Iris pigment epithelial cell (primary cell): ENCODE data around the gene PRF1.
"Not testable (repeated sequence)": the region's sequence is repeated elsewhere in the genome, so short reads cannot be mapped to it uniquely, and the experiment has no call there.

Experiments used
- DNase-seq: peaks from one replicate; pipeline ENCODE4 v3.0.0-alpha.2; 2011; ENCODE audit warnings: low read depth

The PRF1 gene

DNA sequence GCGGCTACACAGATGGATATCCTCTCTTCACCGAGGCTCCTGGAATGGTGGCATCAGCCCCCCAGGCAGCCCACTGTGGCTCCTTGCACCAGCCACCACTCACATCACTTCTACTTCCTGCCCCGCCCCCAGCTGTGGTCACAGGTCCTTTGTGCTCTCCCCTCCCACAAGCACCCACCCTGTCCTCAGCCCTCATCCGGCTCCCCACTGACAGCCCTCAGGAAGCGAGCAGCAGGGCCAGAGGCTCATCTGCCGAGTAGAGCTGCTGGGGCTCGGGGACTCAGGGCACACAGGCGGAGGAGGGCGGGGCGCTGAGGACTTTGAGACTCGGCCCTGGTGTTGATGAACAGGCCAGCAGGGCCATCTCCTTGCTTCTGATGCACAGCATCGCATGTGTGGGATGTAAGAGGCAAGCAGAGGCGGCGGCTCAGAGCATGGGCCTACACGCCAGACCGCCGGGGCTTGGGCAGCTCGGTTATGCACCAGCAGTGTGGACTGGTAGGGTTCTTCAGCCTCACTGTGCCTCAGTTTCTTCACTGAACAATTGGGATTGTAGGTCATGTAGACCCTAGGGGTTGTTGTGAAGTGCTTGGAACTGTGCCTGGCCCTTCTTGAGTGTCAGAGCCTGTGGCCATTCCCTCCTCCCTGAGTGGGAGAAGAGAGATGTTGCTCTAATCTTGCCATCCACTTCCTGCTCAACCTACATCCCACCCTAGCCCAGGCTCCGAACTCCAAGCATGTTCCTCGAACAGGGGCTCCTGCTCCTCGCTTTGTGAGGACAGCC is at the start of gene PRF1:
TSS of gene PRF1 (minus strand) at position 77 of the 784 bp plus-strand sequence. CDS start 1,839 bp downstream, outside the sequence.
- DNase-seq: no peak

GRCh38 chr10:70651661-70652060 is 49.1 kb upstream of the PRF1 start:
- no peak for DNase-seq

- no peak for DNase-seq
Observed at GRCh38 chr10:70650718-70651117, 48.2 kb upstream of the PRF1 start.

GRCh38 chr10:70650104-70650503 is 47.6 kb upstream of the PRF1 start:
- no peak for DNase-seq

- peak; percentile 83 for DNase-seq
Observed at GRCh38 chr10:70649526-70649925, 47.0 kb upstream of the PRF1 start.

- no peak for DNase-seq
Observed at GRCh38 chr10:70648427-70648826, 45.9 kb upstream of the PRF1 start.

GRCh38 chr10:70647086-70647485 is 44.5 kb upstream of the PRF1 start:
- DNase-seq: no peak

- DNase-seq: not testable (repeated sequence)
Observed at GRCh38 chr10:70644959-70645358, 42.4 kb upstream of the PRF1 start.

DNA sequence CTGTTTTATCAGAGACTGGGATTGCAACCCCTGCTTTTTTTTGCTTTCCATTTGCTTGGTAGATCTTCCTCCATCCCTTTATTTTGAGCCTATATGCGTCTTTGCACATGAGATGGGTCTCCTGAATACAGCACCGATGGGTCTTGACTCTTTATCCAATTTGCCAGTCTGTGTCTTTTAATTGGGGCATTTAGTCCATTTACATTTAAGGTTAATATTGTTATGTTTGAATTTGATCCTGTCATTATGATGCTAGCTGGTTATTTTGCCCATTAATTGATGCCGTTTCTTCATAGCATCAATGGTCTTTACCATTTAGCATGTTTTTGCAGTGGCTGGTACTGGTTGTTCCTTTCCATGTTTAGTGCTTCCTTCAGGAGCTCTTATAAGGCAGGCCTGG is 40.7 kb upstream of the PRF1 start:
- not testable (repeated sequence) for DNase-seq

DNA sequence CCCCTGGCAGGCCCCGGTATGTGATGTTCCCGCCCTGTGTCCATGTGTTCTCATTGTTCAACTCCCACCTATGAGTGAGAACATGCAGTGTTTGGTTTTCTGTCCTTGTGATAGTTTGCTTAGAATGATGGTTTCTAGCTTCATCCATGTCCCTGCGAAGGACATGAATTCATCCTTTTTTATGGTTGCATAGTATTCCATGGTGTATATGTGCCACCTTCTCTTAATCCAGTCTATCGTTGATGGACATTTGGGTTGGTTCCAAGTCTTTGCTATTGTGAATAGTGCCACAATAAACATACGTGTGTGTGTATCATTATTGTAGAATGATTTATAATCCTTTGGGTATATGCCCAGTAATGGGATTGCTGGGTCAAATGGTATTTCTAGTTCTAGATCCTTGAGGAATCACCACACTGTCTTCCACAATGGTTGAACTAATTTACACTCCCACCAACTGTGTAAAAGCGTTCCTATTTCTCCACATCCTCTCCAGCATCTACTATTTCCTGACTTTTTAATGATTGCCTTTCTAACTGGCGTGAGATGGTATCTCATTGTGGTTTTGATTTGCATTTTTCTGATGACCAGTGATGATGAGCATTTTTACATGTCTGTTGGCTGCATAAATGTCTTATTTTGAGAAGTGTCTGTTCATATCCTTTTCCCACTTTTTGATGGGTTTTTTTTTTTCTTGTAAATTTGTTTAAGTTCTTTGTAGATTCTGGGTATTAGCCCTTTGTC is 37.3 kb upstream of the PRF1 start:
- not testable (repeated sequence) for DNase-seq

DNA sequence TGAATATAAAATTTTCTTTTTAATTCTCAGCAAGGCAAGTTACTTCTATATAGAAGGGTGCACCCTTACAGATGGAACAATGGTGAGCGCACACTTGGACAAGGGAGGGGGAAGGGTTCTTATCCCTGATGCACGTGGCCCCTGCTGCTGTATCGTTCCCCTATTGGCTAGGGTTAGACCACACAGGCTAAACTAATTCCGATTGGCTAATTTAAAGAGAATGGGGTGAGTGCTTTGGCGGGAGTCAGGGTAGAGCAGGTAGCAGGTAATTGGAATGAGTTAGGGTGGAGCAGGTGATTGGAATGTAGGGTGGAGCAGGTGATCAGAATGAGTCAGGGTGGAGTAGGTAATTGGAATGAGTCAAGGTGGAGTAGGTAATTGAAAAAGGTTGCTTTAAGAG is 32.0 kb upstream of the PRF1 start:
- not testable (repeated sequence) for DNase-seq

GRCh38 chr10:70634011-70634410 is 31.5 kb upstream of the PRF1 start:
- no peak for DNase-seq

GRCh38 chr10:70631735-70632134 is 29.2 kb upstream of the PRF1 start:
- not testable (repeated sequence) for DNase-seq

GRCh38 chr10:70629338-70629737 is 26.8 kb upstream of the PRF1 start:
- no peak for DNase-seq

GRCh38 chr10:70626056-70626455 is 23.5 kb upstream of the PRF1 start:
- DNase-seq: no peak

- no peak for DNase-seq
Observed at GRCh38 chr10:70622981-70623844, 20.7 kb upstream of the PRF1 start.

GRCh38 chr10:70622541-70622940 is 20.0 kb upstream of the PRF1 start:
- DNase-seq: no peak

DNA sequence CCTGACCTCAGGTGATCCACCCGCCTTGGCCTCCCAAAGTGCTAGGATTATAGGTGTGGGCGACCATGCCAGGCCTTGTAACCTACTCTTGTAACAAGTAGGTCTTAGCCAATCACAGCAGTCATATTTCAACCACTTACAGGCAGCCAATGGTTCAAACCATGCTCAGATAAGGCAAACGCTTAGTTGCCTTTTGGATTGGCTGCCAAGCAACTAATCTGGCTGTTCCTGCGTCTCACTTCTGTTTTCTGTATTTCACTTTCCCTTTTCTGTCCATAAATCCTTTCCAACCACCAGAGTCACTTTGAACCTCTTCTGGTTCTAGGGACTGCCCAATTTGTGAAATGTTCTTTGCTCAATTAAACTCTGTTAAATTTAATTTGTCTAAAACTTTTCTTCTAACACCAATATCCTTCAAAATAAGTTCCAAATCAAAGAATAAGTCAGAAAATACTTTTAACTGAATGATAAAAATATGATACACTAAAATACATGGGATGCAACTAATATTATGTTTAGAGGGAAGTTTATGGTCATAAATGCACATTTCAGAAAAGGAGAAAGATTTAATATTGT is 19.1 kb upstream of the PRF1 start:
- DNase-seq: no peak

DNA sequence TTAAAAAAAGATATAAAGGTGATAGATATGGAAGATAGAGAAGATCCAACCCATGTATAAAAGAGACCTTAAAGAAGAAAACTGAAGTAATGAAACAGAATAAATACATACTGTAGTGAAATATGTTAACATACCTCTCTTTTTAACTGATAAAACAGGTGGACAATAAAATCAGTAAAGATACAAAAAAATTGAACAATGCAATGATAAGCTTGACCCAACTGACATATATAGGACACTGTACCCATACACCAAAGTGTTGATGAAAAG is 17.4 kb upstream of the PRF1 start:
- DNase-seq: no peak

DNA sequence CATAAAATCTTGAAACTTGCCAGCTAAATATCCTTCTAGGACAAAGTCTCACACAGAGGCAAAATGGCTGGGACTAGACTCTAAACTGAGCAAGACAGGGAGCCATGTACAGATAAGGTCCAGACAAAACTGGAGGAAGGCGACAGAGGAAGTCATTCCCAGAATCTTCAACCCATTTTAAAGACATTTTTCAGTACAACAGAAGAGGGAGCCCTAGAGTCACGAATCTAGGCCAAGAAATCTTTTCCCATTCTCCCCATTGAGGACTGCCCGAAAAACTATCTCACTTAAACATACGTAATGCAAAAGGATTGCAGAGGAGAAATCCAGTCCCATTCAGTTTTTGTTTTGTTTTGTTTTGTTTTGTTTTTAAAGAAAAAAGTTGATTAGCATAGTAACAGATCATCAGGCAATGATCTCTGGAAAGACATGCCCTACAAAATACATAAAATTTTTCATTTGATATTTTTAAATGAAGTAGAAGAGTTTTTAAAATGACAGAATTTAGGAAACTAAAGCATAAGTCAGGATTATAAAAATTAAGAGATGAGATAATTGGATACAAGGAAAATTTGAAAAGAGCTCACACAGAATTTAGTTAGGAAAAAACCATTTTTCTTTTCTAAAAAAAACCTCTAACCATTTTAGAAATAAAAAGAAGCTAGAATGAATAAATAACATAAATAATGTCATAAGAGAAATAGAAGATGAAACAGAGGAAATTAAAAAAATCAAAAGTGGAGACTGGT is 16.9 kb upstream of the PRF1 start:
- DNase-seq: peak; percentile 39

DNA sequence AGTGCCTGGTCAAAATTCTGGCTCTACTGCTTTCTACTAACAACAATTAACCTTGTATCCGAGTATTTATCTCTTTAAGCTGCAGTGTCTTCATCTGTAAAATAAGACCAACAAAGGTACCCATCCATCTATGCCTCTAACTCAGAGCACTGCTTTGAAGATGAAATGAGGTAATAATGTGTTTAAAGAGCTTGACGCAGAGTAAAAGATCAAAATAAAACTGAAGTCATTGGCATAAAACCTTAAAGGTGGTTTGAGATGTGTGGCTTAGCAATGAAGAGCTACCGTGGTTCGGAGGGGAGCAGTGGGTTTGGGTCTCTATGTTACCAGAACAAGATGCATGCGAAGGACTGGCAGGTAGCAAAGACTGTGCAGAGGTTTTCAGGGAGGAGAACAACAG is 16.1 kb upstream of the PRF1 start:
- no peak for DNase-seq
